HG02970 (cell line): Measurements from ENCODE around the gene PSRC1.
"Not testable (repeated sequence)": the region's sequence is repeated elsewhere in the genome, so short reads cannot be mapped to it uniquely, and the experiment has no call there.

ENCODE experiments used
- ATAC-seq: cut with Tn5 transposase; IDR thresholded peaks from one replicate; pipeline ENCODE4 v1.9.1; 2021; ENCODE audit warnings: mild to moderate bottlenecking, moderate library complexity, moderate number of reproducible peaks; ENCODE audit not compliant: unreplicated experiment, low FRiP score

Gene PSRC1

GRCh38 chr1:109298666-109299557 lies 16.0 kb upstream of the PSRC1 start:
- no peak for ATAC-seq

DNA sequence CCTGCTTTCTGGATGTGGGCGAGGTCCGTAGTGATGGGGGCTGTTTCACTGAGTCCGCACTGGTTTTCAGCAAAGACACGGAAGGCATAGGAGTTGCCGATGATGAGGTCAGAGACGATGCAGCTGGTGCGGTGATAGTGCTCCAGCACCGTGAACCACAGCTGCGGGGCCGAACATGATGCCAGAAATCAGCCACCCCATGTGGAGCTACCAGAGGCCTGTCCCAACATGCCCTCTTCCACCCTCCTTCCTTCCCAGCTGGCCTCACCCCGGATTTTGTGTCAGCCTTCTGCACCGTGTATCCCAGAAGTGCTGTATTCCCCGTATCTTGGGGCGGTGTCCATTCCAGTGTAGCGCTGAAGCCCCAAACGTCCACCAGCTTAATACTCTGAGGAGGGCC lies 13.8 kb upstream of the PSRC1 start:
- no peak for ATAC-seq

- ATAC-seq = no peak
These were observed 12.9 kb upstream of the PSRC1 start for GRCh38 chr1:109295712-109296415.

DNA sequence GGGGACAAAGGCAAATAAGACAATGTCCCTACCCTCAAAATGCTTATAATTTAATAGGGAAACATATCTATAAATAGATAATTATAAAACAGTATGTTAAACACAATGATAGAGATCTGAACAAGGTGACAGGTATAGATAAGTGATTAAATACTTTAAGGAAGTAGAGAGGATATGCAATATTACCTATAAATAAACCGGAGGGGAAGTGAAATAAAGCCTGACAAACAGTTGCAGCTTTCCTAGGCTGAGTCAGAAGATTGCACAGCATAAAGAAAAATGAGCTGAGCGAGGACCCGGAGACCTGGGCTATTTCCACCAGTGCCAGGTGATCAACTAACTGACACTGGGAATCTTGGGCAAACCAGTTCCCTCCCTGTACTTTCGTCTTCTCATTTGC lies 11.5 kb upstream of the PSRC1 start:
- no peak for ATAC-seq

DNA sequence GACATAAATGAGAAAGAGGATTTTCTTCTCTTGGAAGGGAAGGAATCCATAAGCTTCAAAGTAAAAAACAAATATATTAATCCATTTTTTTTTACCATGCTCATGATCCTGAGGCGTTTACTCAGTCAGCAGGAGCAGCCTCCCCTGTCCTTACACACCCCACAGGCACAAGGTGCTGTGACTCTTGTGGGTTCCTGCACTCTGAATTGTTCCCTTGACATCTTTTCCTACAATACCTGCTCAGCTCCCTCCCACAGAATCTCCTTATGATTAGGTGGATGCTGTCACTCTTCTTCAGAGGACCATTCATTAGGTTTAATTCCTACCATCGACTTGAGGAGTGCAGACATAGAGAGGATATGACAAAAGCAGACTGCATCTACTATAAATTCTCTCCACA lies 10.1 kb upstream of the PSRC1 start:
- no peak for ATAC-seq

GRCh38 chr1:109292364-109292763 lies 9.4 kb upstream of the PSRC1 start:
- no peak for ATAC-seq

DNA sequence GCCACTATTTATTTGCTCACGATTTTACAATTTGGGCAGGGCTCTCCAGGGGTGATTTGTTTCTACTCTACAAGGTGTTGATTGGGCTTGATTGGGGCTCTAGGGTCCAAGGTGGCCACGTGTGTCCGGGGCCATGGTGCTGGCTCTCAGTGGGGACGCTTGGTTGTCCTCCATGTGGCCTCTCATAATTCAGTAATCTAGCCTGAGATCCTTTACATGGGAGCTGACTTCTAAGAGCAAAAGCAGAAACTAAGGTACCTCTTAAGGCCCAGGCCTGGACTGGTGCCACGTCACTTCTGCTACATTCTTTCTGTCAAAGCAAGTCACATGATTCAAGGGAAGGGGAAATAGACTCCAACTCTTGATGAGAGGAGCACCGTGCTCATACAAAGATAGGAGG lies 8.1 kb upstream of the PSRC1 start:
- ATAC-seq = no peak

- ATAC-seq = no peak
These were observed 7.2 kb upstream of the PSRC1 start for GRCh38 chr1:109290137-109290536.

- not testable (repeated sequence) for ATAC-seq
These were observed 3.8 kb upstream of the PSRC1 start for GRCh38 chr1:109286762-109287161.

DNA sequence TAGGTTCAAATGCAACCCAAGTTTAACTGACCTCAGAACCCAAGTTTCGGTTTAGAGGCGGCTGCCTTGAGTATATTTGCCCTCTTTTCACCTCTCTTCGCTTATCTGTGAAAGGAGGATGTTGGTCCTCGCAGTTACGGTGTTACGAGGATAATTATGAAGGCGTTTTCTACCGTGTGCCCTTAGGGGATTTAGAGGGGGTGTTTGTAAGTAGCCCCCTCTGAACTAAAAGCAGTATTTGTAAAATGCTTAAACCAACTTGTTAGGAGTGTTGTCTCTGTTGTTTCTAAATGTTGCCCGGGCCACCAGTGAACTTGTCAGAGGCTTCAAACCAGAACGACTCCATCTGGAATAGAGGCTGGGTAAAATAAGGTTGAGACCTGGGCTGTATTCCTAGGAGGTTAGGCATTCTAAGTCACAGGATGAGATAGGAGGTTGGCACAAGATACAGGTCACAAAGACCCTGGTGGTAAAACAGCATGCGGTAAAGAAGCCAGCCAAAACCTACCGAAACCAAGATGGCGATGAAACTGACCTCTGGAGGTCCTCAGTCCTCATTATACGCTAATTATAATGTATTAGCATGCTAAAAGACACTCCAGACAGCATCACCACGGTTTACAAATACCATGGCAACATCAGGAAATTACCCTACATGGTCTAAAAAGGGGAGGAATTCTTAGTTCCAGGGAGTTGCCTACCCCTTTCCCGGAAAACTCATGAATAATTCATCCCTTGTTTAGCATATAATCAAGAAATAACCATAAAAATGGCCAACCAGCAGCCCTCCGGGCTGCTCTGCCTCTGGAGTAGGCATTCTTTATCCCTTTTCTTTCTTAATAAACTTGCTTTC lies 1.0 kb upstream of the PSRC1 start:
- no peak for ATAC-seq

- no peak for ATAC-seq
These were observed 421 bp downstream of the PSRC1 start for GRCh38 chr1:109282497-109282951.

- no peak for ATAC-seq
These were observed 1.1 kb downstream of the PSRC1 start for GRCh38 chr1:109281680-109282496.

DNA sequence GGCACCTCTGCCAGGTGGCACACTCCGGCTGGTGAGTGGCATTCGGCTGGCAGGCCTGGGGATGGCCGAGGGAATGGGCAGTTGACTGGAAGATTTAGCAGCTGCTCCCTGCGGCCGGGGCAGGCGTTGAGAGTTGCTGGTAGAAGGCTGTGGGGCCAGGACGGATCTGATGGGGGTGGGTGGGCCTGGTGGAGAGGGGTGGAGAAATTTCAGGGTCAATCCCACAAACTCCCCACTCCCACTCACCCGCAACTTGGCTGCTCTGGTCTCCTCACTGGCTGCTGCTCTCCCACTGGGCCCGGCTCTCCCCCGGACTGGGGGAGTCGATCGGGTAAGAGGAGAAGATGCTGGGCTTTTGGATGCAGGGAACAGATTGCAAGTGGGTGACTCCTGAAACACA lies 2.1 kb downstream of the PSRC1 start:
- no peak for ATAC-seq

DNA sequence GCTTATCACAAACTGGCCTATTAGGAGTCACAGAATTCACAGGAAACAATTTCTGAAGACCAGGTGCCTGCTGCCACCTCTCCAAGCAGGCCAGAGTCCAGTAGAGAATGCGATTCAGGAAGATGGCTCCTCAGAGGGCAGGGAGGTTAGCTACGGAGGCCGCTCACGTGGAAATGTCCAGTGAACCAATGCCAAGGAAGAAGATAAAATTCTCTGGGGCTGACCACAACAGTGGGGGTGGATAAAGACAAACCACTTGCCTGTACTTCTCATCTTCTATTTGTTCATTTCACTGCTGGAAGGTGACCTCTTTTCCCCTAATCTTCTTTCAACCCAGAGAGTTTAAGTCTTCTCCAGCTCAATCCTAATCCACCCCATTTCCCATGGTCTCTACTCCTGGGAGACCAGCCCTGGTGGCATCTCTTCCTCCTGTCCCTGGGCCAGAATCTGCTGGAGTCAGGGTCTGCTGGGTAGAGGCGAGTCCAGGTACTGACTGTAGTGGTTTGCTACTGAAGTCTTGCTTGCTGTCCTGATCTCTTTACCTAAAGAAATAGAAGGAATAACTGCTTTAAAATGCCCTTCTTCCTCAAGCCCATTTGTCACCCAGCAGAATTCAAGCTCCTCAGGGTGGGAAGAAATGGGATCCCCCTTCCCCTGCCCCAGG lies 3.2 kb downstream of the PSRC1 start:
- ATAC-seq = no peak

GRCh38 chr1:109277434-109278204 lies 5.3 kb downstream of the PSRC1 start:
- no peak for ATAC-seq

DNA sequence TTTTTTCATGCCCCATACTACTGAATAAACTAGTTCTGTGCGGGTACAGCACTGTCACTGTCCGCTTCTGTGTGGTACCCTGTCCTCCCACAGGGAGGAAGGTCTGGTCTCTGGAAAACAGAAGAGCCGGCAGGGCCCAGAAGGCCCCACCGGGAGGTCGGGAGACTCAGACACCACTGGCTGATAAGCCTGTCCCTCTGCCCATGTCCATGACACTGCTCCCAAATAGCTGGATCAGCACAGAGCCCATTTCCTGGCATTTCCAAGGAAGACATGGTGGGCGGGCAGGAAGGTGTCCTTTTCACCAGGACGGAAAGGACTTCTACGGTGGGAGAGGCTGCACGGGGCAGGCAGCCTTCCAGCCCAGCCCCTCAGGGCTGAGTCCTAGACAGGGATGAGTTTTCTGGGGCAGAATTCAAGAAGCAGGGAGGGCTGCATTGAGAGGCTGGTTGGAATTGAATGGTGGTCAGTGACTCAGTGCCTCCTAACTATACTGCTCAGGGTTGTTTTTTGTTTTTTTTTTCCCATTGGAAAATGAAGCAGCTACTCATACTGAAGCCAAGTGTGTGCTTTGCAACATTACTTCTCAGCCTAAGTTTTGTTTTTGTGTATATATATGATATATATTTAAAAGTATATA lies 7.1 kb downstream of the PSRC1 start:
- ATAC-seq = no peak

DNA sequence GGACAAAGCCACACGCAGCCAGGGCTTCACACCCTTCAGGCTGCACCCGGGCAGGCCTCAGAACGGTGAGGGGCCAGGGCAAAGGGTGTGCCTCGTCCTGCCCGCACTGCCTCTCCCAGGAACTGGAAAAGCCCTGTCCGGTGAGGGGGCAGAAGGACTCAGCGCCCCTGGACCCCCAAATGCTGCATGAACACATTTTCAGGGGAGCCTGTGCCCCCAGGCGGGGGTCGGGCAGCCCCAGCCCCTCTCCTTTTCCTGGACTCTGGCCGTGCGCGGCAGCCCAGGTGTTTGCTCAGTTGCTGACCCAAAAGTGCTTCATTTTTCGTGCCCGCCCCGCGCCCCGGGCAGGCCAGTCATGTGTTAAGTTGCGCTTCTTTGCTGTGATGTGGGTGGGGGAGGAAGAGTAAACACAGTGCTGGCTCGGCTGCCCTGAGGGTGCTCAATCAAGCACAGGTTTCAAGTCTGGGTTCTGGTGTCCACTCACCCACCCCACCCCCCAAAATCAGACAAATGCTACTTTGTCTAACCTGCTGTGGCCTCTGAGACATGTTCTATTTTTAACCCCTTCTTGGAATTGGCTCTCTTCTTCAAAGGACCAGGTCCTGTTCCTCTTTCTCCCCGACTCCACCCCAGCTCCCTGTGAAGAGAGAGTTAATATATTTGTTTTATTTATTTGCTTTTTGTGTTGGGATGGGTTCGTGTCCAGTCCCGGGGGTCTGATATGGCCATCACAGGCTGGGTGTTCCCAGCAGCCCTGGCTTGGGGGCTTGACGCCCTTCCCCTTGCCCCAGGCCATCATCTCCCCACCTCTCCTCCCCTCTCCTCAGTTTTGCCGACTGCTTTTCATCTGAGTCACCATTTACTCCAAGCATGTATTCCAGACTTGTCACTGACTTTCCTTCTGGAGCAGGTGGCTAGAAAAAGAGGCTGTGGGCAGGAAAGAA lies 8.1 kb downstream of the PSRC1 start:
- no peak for ATAC-seq
